Kidney capillary endothelial cell (primary cell): ENCODE data around the gene MRC1.

Source experiments
- DNase-seq: peaks from one replicate; pipeline ENCODE4 v3.0.0-alpha.2; 2018; ENCODE audit warnings: low spot score

Gene MRC1

DNA sequence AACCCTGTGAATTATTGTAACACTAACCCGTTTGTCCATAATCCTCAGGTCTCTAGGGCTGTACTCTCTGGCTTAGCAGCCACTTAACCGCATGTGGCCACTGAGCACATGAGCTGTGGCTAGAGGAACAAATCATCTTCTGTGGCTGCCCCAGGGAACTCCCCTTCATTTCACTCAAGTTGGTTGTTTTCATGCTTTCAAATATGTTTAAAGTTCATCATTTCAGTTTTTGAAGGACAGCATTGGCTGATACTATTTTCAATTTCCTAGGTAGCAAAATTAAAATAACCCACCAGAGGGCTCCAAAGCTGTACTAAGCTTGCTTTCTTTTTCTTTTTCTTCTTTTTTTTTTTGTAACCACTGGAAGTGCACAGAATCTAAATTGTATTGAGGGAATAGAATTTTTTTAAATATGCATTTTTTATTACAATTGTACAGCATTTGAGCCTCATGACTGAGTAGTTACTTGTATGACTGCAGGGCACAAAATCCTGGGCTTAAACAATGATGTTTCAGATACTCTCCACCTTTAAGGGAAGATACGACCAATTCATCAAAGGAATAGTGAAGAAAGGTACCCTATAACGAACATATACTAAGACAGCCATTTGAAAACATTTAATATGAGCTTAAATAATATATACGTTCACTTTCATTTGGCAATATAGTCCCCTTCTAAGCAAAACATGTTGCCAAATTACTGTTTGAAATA is 38.6 kb downstream of the MRC1 start:
- DNase-seq, result no peak

- DNase-seq, result no peak
Measured at GRCh38 chr10:17848646-17849045, 39.5 kb downstream of the MRC1 start.

DNA sequence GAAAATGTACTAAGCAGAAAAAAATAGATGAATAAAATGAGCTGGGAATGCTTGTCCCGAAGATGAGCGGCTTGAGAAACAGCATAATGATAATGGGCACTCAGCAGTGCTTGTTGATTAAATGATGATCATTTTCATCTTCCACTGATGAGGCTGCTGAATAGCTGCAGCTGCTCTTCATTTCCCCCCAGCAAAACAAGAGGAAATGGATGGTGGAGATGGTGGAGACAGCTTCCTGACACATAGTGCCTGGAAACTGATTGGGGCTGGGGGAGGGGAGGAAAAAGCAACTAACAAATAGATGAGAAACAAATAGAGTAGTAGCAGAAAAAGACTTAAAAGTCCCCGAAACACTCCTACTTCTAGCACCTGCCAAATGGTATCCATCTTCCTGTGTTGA is 41.4 kb downstream of the MRC1 start:
- DNase-seq, result peak; percentile 33

GRCh38 chr10:17851611-17852010 is 42.5 kb downstream of the MRC1 start:
- no peak for DNase-seq

- DNase-seq, result no peak
Measured at GRCh38 chr10:17854044-17854652, 45.0 kb downstream of the MRC1 start.

- DNase-seq, result no peak
Measured at GRCh38 chr10:17857040-17857439, 47.9 kb downstream of the MRC1 start.

DNA sequence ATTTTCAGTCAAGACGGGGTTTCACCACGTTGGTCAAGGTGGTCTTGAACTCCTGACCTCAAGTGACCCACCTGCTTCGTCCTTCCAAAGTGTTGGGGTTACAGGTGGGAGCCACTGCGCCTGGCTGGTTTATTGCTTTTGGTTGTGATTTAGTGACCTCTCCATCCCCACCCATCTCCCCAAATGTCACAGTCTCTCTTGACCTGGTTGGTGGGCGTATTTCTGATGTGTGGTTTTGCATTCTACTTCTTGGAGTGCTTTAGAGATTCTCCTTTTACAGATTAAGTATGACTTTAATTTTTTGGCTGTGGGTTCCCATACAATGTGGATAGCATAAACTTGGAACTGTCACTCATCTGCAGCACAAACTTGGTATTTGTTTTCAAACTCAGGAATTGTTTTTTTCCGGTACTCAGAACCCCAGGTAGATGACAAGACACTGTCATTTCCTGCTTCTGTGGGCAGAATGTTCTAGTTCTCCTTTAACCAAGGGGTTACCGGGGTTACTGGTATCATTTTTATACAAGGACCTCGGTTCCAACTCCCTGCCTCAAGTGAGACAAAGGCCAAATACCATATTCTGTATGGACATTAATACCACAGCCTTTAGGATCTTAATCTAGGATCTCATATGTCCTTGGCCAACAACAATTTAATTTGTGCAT is 50.5 kb downstream of the MRC1 start:
- no peak for DNase-seq

- no peak for DNase-seq
Measured at GRCh38 chr10:17861760-17862159, 52.6 kb downstream of the MRC1 start.

- no peak for DNase-seq
Measured at GRCh38 chr10:17865351-17865750, 56.2 kb downstream of the MRC1 start.

DNA sequence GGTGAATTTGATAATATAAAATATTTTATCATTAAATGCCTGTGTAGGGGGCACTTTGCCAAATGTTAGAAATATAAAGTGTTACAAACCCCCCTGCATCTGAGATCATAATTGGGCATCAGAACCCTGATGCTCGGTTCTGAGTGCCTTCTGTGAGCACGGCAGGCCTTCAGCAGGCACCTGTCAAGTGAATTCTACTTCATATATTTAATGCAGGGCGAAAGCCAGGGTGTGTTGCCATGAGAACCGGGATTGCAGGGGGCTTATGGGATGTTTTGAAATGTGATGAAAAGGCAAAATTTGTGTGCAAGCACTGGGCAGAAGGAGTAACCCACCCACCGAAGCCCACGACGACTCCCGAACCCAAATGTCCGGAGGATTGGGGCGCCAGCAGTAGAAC is 57.2 kb downstream of the MRC1 start:
- DNase-seq, result no peak

DNA sequence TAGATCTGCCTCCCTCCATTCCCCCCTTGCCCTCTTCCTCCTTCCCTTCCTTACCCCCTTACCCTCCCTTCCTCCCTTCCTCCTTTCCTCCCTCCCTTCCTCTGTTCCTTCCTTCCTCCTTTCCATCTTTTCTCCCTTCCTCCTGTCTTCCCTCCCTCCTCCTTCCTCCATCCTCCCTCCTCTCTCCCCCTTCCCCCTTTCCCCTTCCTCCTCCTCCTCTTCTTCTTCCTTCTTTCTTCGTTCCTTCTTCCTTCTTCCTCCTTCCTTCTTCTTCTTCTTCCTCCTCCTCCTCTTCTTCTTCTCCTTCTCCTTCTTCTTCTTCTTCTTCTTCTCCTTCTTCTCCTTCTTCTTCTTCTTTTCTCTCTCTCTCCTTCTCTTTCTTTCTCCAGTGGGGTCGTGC is 57.9 kb downstream of the MRC1 start:
- DNase-seq, result no peak

DNA sequence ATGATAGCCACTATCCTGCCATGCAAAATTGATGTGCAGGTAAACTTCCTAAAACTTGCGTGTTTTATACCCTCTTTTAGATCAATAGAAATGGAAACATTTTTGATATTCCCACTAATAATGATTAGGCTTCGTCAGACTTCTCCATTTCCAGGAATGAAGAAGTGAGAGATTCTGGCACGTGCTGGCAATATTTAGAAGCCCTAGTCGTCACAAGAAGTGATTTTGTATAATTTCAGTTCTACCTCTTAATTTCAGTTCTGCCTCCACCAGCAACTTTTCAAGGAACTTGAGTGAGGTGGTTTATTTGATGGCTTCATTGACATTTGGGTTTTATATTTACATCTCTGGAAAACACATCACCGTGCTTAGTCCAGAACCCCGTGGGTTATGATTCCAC is 61.9 kb downstream of the MRC1 start:
- DNase-seq, result no peak

DNA sequence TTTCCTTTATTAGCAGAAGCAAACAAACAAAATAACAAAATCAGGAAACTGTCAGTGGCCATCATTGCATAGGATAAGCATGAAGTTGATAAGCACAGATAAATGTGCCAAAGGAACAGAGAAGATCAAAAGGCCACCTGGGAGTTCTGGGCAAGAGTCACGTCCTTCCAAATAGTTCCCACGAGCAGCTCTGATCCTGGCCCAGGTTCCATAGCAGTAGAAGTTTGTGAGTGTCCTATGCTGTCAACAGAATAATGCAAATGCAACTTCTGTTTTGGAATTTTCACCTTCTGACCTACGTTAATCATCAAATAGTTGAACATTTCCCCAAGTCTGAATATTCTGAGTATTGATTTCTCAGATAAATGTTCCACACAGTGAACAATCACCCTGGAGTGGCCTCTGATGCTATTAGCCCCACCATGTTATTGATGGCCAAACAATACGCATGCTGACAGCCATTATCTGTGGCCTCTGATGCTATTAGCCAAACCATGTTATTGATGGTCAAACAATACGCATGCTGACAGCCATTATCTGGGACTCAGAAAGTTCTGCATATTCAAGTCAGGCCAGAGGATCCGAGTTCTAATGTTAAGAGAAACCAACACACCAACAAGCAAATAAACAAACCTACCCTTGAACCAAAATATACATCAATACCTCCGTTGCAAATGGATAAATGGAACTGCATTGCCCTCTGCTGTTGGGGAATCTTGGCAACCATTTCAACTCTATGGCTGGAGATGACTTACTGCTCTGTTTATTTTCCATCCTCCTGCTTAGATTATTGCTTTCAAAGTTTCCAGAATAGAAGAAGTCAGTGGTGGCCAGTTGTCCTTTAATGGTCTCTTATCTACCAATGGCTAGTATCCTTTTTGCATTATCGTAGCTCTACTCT is 63.3 kb downstream of the MRC1 start:
- DNase-seq, result peak; percentile 49

DNA sequence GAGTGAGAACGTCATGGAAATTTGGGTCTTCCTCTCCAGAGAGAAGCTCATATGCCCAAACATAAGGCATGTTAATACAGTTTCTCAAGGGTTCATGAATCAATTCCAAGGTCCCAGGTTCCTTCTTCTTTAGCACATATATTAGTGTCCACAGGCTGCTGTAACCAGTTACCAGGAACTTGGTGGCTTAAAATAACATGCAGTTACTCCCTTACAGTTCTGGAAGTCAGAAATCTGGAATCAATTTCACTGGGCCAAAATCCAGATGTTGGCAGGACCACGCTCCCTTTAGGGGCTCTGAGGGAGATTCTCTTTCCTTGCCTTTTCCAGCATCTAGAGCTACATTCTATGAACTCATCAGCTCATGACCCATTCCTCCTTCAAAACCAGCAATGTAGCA is 64.8 kb downstream of the MRC1 start:
- no peak for DNase-seq

GRCh38 chr10:17877121-17877520 is 68.0 kb downstream of the MRC1 start:
- DNase-seq, result no peak

DNA sequence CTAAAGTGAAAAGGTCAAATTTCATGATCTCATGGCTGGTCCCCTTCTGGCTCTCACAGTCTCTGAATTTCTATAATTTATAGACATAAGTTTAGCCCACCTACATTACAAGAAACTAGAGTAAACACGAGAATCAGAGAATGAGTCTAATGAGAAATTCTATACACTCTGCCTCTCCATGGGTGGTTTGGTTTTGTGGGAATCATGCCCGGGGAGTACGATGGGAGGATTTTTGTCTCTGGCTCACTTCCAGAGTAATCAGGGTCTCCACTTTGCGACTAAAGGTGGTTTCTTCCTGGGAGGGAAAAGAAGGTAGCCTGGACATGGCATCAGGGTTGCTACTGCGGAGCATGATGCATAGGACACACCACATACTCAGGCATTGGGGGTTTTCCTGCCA is 69.7 kb downstream of the MRC1 start:
- no peak for DNase-seq

DNA sequence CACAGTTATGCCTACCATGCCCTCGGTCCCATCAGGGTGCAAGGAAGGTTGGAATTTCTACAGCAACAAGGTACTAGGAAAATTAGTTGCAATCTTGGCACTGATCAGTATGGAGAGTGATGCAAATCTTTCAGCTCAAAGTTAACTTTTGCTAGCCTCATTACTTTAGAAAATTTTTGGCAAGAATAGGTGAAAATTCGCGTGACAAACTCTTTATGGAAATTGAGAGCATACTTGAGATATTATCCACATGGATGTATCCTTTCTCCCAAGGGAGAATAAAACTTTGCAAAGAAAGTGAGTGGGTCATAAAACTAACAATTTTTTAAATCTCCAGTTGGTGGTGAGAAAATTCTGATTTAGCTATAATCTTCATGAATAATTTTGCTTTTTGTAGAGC is 71.5 kb downstream of the MRC1 start:
- no peak for DNase-seq

DNA sequence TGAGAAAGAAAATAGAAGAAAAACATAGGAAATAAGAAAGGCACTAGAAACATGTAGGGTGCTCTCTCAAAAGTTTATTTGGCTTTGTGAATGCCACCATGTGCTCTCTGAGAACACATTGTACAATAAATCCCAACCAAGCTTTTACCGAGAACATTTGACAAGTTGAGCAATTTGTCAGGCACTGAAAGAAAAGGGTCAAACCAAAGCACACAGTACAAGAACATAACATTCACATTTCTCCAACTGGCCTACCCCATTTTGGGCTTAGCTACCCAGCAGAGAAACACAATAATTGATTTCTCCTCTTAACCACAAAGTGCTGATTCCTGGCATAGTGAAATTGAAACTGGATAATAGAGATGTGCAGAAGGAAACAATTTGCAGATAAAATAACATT is 73.4 kb downstream of the MRC1 start:
- DNase-seq, result no peak

GRCh38 chr10:17883621-17884020 is 74.5 kb downstream of the MRC1 start:
- no peak for DNase-seq

DNA sequence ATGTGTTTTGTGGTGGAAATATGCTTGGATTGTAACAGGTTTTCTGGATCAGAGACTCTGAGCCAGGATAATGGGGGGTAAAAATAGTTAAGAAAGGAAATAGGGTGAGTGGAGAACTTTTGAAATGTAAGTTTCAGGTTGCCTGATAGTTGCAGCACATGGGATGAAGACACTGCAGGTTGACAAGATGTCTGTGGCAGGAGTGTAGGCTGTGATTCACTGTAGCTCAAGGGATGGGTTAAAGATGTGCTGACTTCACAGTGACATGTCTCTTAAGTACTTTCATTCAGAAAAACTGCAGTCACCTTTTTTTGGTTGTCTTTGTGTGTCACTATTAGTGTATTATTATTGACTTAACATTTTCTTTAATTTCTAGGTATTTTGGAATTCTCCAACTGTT is 79.0 kb downstream of the MRC1 start:
- DNase-seq, result no peak

- DNase-seq, result no peak
Measured at GRCh38 chr10:17891435-17891834, 82.3 kb downstream of the MRC1 start.

- no peak for DNase-seq
Measured at GRCh38 chr10:17904564-17904963, 95.4 kb downstream of the MRC1 start.

GRCh38 chr10:17905491-17905890 is 96.3 kb downstream of the MRC1 start:
- DNase-seq, result no peak
